D721Med (cell line): ENCODE results near the gene CLGN.

Experiments used
- DNase-seq: peaks from one replicate; pipeline ENCODE4 v3.0.0; 2011; ENCODE audit warnings: low spot score; ENCODE audit not compliant: insufficient read length
- FAIRE-seq: peaks from 2 replicates; lab custom pipeline; 2011; peaks lifted over from hg19 to GRCh38; lab: Jason Lieb, UNC
- CTCF ChIP-seq: IDR thresholded peaks from 2 replicates; pipeline ENCODE4 v1.5.1; 2012; ENCODE audit warnings: mild to moderate bottlenecking, control low read depth; ENCODE audit not compliant: insufficient read depth; ENCODE audit errors: missing control alignments

The CLGN gene

GRCh38 chr4:140351093-140352075 is 76.1 kb downstream of the CLGN start:
- DNase-seq (no peak), FAIRE-seq (no peak)
- TF ChIP-seq CTCF: no peak

DNA sequence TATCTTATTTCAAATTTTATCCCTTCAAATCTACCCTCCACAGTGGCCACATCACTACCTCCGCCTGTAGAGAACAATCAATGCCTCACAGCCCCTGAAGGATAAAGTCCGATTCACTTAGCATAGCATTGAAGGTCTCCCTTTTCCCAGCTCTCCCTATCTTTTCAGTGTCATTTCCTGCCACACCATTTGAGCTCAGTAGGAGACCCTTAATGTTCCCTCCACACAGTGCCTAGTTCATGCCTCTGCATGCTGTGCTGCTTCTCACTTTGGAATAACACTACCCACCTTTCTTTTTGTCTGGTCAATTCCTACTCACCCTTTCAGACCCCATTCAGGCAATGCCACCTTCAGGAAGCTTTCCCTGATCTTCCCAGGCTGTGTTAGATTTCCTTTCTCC is 77.6 kb downstream of the CLGN start:
- DNase-seq (no peak), FAIRE-seq (no peak)
- no peak for TF ChIP-seq CTCF

DNA sequence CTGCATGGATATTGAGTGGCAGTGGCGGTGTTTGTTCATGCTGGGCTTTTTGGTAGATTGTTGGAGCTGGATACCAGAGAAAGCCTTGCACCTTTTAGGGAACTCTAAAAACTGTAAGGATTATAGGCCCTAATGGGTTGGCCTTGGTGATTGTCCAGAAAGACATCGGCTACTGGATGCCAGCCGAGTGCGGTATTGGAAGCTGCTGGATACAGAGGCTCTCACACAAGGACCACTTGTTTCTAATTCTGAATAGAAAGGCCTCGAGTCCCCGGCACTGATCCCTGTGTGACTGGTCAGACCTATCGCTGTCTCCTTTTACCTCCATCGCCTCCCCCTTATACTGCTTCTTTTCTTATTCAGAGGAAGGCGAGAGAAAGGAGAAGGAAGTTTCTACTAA is 81.3 kb downstream of the CLGN start:
- FAIRE-seq: no peak
- no peak for TF ChIP-seq CTCF
- DNase-seq: no peak

DNA sequence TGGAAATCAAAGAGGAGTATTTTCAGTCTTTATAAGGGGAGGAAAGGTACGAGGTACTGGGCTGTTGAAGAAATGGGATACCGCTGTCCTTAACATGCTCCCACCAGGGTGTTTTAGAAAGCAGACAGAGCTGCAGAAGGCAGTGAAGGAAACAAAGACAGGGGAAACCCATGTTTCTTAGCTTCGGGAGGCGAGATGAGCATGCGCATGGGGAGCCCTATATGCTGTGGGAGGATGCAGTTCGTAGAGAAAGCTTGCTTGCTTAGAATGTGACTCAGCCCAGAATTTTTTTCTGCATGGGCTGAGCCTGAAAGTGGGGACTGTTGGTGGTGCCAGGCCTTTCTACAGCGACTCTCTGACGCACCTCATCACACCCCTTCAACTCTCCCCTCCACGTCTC is 82.8 kb downstream of the CLGN start:
- FAIRE-seq: no peak
- DNase-seq: no peak
- no peak for TF ChIP-seq CTCF

DNA sequence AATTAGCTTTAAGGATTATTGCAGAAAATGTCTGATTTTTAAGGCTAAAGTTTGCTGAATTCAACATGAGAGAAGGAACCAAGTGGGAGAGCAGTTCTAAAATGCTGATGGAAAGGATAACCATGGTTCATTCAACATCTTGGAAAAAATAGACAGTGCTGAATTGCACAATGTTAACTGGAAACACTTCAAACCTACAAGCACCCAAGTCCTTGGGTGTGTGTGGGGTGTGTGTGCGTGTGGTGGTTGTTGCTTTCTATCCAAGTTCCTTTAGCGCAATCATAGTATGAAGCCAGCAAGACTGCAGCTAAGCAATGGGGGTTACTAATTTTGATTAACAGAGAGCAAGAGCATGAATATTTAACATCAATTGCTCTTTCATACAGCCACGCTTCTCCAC is 83.3 kb downstream of the CLGN start:
- DNase-seq (no peak), FAIRE-seq (no peak)
- no peak for TF ChIP-seq CTCF

DNA sequence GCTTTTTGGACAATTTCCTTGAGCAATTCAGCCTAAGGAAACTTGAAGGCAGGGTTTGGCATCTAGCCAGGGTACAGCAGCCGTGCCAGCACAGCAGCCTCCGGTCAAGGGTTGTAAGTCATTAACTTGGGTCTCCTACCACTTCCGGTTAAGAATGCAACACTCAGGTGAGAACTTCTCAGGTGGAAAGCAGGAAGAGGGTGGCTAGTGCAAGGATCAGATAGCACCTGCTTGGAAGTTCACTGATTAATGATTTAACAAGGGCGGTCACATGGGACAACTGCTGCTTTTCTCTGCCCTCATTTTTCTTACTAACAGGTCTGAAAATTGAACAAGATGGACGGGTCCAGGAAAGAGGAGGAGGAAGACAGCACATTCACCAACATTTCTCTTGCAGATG is 84.1 kb downstream of the CLGN start:
- DNase-seq: no peak
- FAIRE-seq: no peak
- no peak for TF ChIP-seq CTCF

DNA sequence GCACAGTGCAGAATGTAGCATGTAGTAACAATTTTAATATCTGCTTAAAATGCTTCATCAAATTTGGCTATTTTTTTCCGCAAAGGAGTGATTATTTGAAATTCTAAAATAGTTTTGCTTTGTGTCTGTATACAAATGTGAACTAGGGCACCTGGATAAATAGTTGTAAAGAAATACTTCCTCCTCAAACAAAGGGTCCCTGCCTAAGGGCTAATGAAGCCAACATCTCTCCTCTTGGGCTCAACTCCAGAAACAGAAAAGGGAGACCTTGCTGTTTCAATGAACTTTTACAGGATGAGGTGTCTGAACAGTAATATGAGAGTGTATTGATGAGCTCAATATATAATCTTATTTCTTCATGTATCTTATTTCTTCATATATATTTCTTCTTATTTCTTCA is 84.8 kb downstream of the CLGN start:
- DNase-seq (no peak), FAIRE-seq (no peak)
- TF ChIP-seq CTCF: no peak
